ENCODE data around the gene OR14K1. TPM values are rescaled to one million over a fixed set of nuclear protein-coding genes. Genes with fewer than 3 reads are reported as not detected.

The OR14K1 gene, protein sequence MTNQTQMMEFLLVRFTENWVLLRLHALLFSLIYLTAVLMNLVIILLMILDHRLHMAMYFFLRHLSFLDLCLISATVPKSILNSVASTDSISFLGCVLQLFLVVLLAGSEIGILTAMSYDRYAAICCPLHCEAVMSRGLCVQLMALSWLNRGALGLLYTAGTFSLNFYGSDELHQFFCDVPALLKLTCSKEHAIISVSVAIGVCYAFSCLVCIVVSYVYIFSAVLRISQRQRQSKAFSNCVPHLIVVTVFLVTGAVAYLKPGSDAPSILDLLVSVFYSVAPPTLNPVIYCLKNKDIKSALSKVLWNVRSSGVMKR
- total RNA-seq = not detected in 2 replicates

DNA sequence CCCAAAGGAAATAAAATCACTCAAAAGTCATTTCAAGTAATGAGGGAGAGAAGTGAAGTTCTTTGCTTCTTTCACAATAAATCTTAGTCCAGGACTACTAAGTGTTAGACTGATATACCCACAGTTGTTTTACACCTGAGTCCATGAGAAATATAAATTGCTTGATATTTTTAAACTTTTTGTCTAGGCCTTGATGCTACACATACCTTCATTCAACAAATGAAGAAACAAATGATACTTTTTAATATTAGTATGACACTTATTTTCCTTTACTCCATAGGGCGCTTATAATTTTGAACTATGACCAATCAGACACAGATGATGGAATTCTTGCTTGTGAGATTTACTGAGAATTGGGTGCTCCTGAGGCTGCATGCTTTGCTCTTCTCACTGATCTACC, at the start of gene OR14K1:
OR14K1 (plus strand) TSS at position 301 of the 400 bp plus-strand sequence; CDS start at position 301, 0 bp downstream.

GRCh38 chr1:247716546-247716945, 21.9 kb upstream of the OR14K1 start, which contains the start of gene OR6F1:
Gene OR6F1, minus strand, starts transcription at chr1:247716646. Its CDS starts 3,891 bp downstream, at chr1:247712755.

DNA sequence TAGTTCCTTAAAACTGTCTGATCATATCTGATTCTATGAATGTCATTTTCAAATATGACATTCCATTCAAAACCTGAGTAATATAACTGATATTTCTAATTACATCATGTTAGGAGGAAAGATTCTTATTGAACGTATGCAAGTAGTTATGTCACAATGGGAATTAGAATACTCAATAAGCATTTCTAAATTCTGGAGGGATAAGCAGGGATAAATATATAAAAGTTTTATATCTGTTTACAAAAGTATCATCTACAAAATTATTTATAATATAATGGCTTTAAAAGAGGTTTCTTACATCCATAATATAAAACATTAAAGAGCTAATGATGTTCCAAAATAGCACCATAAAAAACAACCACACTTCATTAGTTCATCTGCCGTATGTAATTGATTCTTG, 9.6 kb downstream of the OR14K1 start, which contains the start of gene OR14A2:
OR14A2 (minus strand) TSS at position 101 of the 400 bp plus-strand sequence.

GRCh38 chr1:247760456-247760855, 22.0 kb downstream of the OR14K1 start, which contains the start of gene OR1C1:
Gene OR1C1, minus strand, starts transcription at chr1:247760556. Its CDS starts 2,150 bp downstream, at chr1:247758406.

Other genes starting within 250 kb of the OR14K1 start
- gene OR2C3, start 202.2 kb upstream of the OR14K1 start, total RNA-seq = not detected in 2 replicates
- gene GCSAML, start 189.5 kb upstream of the OR14K1 start, total RNA-seq = not detected in 2 replicates
- not detected in 2 replicates for gene OR2G2, start 150.3 kb upstream of the OR14K1 start, total RNA-seq
- not detected in 2 replicates for gene OR2G3, start 133.0 kb upstream of the OR14K1 start, total RNA-seq
- gene OR13G1, start 58.9 kb upstream of the OR14K1 start, total RNA-seq = not detected in 2 replicates
- not detected in 2 replicates for gene OR6F1, start 22.0 kb upstream of the OR14K1 start, total RNA-seq
- gene OR14A2, start 9.5 kb downstream of the OR14K1 start, total RNA-seq = not detected in 2 replicates
- gene OR1C1, start 21.9 kb downstream of the OR14K1 start, total RNA-seq = not detected in 2 replicates
- gene OR14A16, start 85.5 kb downstream of the OR14K1 start, total RNA-seq = not detected in 2 replicates
- not detected in 2 replicates for gene OR11L1, start 103.3 kb downstream of the OR14K1 start, total RNA-seq
- gene TRIM58, start 118.6 kb downstream of the OR14K1 start, total RNA-seq = 0.19 and 0.33 TPM in 2 replicates
- 0.33 TPM in 1 of 2 replicates, not detected in the other for gene OR2W3, start 157.0 kb downstream of the OR14K1 start, total RNA-seq
- not detected in 2 replicates for gene OR2T8, start 181.6 kb downstream of the OR14K1 start, total RNA-seq
- gene OR2AJ1, start 186.3 kb downstream of the OR14K1 start, total RNA-seq = not detected in 2 replicates
- not detected in 2 replicates for gene OR2L8, start 210.2 kb downstream of the OR14K1 start, total RNA-seq
- gene OR2AK2, start 226.6 kb downstream of the OR14K1 start, total RNA-seq = 0.19 TPM in 1 of 2 replicates, not detected in the other

Data from vein endothelial cell (primary cell).